Measurements from ENCODE around the gene PROM2.

DNA sequence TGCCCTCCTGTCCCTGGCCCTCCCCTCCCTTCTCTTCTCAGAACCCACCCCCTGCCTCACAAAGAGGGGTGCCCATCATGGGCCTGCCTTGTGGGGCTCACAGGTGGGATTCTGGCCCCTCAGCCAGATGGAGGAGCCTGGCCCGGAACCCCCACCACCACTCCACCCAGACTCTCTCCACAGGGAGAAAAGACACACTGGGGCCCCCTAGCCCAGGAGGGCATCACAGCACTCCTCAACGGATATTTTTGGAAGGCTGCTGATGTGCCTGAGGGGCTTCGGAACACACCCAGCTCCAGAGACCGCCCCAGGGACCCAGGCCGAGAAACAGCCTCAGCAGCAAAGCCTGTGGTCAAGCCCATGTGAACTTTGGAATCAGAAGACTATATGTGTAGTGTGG lies 32.8 kb downstream of the PROM2 start:
- TF ChIP-seq, protein P1, sequence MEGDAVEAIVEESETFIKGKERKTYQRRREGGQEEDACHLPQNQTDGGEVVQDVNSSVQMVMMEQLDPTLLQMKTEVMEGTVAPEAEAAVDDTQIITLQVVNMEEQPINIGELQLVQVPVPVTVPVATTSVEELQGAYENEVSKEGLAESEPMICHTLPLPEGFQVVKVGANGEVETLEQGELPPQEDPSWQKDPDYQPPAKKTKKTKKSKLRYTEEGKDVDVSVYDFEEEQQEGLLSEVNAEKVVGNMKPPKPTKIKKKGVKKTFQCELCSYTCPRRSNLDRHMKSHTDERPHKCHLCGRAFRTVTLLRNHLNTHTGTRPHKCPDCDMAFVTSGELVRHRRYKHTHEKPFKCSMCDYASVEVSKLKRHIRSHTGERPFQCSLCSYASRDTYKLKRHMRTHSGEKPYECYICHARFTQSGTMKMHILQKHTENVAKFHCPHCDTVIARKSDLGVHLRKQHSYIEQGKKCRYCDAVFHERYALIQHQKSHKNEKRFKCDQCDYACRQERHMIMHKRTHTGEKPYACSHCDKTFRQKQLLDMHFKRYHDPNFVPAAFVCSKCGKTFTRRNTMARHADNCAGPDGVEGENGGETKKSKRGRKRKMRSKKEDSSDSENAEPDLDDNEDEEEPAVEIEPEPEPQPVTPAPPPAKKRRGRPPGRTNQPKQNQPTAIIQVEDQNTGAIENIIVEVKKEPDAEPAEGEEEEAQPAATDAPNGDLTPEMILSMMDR (IDR thresholded peaks at IDR 0.05) = no peak
- no peak for TF ChIP-seq POLR2A (IDR thresholded peaks at IDR 0.05)
